ENCODE results near the gene MAST4. TPM values are rescaled to one million over a fixed set of nuclear protein-coding genes. Genes with fewer than 3 reads are reported as not detected.

MAST4 gene
- total RNA-seq, 2 experiments from 2014 or later, result 1.3 to 21.9 TPM

- intact Hi-C loops (cut with micrococcal nuclease; ENCODE audit: unreplicated experiment), result no loop called here
- no peak overlapping the region for H3K27ac ChIP-seq (ENCODE audit: low read depth, low read length, poor library complexity, severe bottlenecking)
- no peaks in the 10 kb centered on the region for H3K36me3 ChIP-seq (ENCODE audit: insufficient read depth, low read length)
- ChIA-PET CTCF (ENCODE audit: unreplicated experiment) (no interaction called here), POLR2A (interaction anchor here (0.7 kb wide), 2 partner anchors 704 to 1593 kb away, joined by 3 read pairs; no protein-coding TSS in a partner anchor)
- H3K4me3 ChIP-seq (ENCODE audit: low read depth, low read length, poor library complexity, severe bottlenecking), result no peak overlapping the region
- H4K20me1 ChIP-seq (ENCODE audit: insufficient read depth, low read length), result no peaks in the 10 kb centered on the region
- TF ChIP-seq CTCF (conservative IDR thresholded peaks at IDR 0.05; ENCODE audit: low read length), result no peak
- TF ChIP-seq EZH2phosphoT487 (IDR thresholded peaks at IDR 0.05; ENCODE audit: borderline replicate concordance, low read depth, low read length), result no peak
- no peak for DNase-seq (ENCODE audit: low spot score)
- BruUV-seq (replicated peaks), result no TSS peak
- no peak overlapping the region for H2AFZ ChIP-seq (ENCODE audit: low read length)
- H3K79me2 ChIP-seq (ENCODE audit: insufficient read depth, low read depth, low read length), result no peaks in the 10 kb centered on the region
- no peaks in the 10 kb centered on the region for H3K9me2 ChIP-seq (ENCODE audit: insufficient read depth, low read length)
- no peaks in the 10 kb centered on the region for H3K9me3 ChIP-seq (ENCODE audit: low read length)
- H3K4me2 ChIP-seq (ENCODE audit: low read length), result no peak overlapping the region
- H3K4me1 ChIP-seq (ENCODE audit: insufficient read depth, low read length, poor library complexity, severe bottlenecking), result no peaks in the 10 kb centered on the region
Measured at GRCh38 chr5:66860199-66860975, 264.2 kb downstream of the MAST4 start.

GRCh38 chr5:66861402-66861801 is 265.2 kb downstream of the MAST4 start:
- CTCF ChIA-PET (ENCODE audit: unreplicated experiment), result no interaction called here
- H3K27ac ChIP-seq (ENCODE audit: low read depth, low read length, poor library complexity, severe bottlenecking), result no peak overlapping the region
- DNase-seq (ENCODE audit: low spot score), result no peak
- H4K20me1 ChIP-seq (ENCODE audit: insufficient read depth, low read length), result no peaks in the 10 kb centered on the region
- TF ChIP-seq CTCF (conservative IDR thresholded peaks at IDR 0.05; ENCODE audit: low read length) (no peak), EZH2phosphoT487 (IDR thresholded peaks at IDR 0.05; ENCODE audit: borderline replicate concordance, low read depth, low read length) (no peak)
- H3K4me3 ChIP-seq (ENCODE audit: low read depth, low read length, poor library complexity, severe bottlenecking), result no peak overlapping the region
- no peak overlapping the region for H2AFZ ChIP-seq (ENCODE audit: low read length)
- POLR2A ChIA-PET, result no interaction called here
- intact Hi-C loops (cut with micrococcal nuclease; ENCODE audit: unreplicated experiment), result no loop called here
- H3K79me2 ChIP-seq (ENCODE audit: insufficient read depth, low read depth, low read length), result no peaks in the 10 kb centered on the region
- BruUV-seq (replicated peaks), result no TSS peak
- H3K9me3 ChIP-seq (ENCODE audit: low read length), result no peaks in the 10 kb centered on the region
- no peaks in the 10 kb centered on the region for H3K36me3 ChIP-seq (ENCODE audit: insufficient read depth, low read length)
- no peak overlapping the region for H3K4me2 ChIP-seq (ENCODE audit: low read length)
- no peaks in the 10 kb centered on the region for H3K9me2 ChIP-seq (ENCODE audit: insufficient read depth, low read length)
- no peaks in the 10 kb centered on the region for H3K4me1 ChIP-seq (ENCODE audit: insufficient read depth, low read length, poor library complexity, severe bottlenecking)

GRCh38 chr5:66862020-66862419 is 265.8 kb downstream of the MAST4 start:
- Histone ChIP-seq H4K20me1 (ENCODE audit: insufficient read depth, low read length) (no peaks in the 10 kb centered on the region), H3K4me3 (ENCODE audit: low read depth, low read length, poor library complexity, severe bottlenecking) (no peak overlapping the region), H3K9me2 (ENCODE audit: insufficient read depth, low read length) (no peaks in the 10 kb centered on the region), H3K27ac (ENCODE audit: low read depth, low read length, poor library complexity, severe bottlenecking) (no peak overlapping the region), H3K4me1 (ENCODE audit: insufficient read depth, low read length, poor library complexity, severe bottlenecking) (no peaks in the 10 kb centered on the region), H3K79me2 (ENCODE audit: insufficient read depth, low read depth, low read length) (no peaks in the 10 kb centered on the region), H3K9me3 (ENCODE audit: low read length) (no peaks in the 10 kb centered on the region), H3K4me2 (ENCODE audit: low read length) (no peak overlapping the region), H3K36me3 (ENCODE audit: insufficient read depth, low read length) (no peaks in the 10 kb centered on the region), H2AFZ (ENCODE audit: low read length) (no peak overlapping the region)
- ChIA-PET POLR2A (no interaction called here), CTCF (ENCODE audit: unreplicated experiment) (no interaction called here)
- DNase-seq (ENCODE audit: low spot score), result no peak
- intact Hi-C loops (cut with micrococcal nuclease; ENCODE audit: unreplicated experiment), result no loop called here
- TF ChIP-seq EZH2phosphoT487 (IDR thresholded peaks at IDR 0.05; ENCODE audit: borderline replicate concordance, low read depth, low read length), result no peak
- no peak for TF ChIP-seq CTCF (conservative IDR thresholded peaks at IDR 0.05; ENCODE audit: low read length)
- BruUV-seq (replicated peaks), result no TSS peak
